GM19193 (cell line): ENCODE results near the gene C6orf89.

Experiments used
- POLR2A ChIP-seq: IDR thresholded peaks from 4 replicates; pipeline ENCODE4 v1.6.1; 2011; ENCODE audit not compliant: insufficient read depth, insufficient read length; ENCODE audit errors: extremely low read depth

The C6orf89 gene

GRCh38 chr6:36847991-36848390, 37.8 kb upstream of the C6orf89 start:
- no peak for TF ChIP-seq POLR2A

GRCh38 chr6:36848658-36849441, 36.9 kb upstream of the C6orf89 start:
- TF ChIP-seq POLR2A, result no peak

- no peak for TF ChIP-seq POLR2A
Observed at GRCh38 chr6:36850021-36850420, 35.7 kb upstream of the C6orf89 start.

- TF ChIP-seq POLR2A, result no peak
Observed at GRCh38 chr6:36851149-36851614, 34.6 kb upstream of the C6orf89 start.

- no peak for TF ChIP-seq POLR2A
Observed at GRCh38 chr6:36851626-36852025, 34.1 kb upstream of the C6orf89 start.

- no peak for TF ChIP-seq POLR2A
Observed at GRCh38 chr6:36852481-36853147, 33.1 kb upstream of the C6orf89 start.

- TF ChIP-seq POLR2A, result no peak
Observed at GRCh38 chr6:36853325-36853724, 32.4 kb upstream of the C6orf89 start.

- no peak for TF ChIP-seq POLR2A
Observed at GRCh38 chr6:36855750-36856149, 30.0 kb upstream of the C6orf89 start.

GRCh38 chr6:36856277-36856676, 29.5 kb upstream of the C6orf89 start:
- no peak for TF ChIP-seq POLR2A

GRCh38 chr6:36857325-36857724, 28.4 kb upstream of the C6orf89 start:
- TF ChIP-seq POLR2A, result no peak

- no peak for TF ChIP-seq POLR2A
Observed at GRCh38 chr6:36858407-36858981, 27.3 kb upstream of the C6orf89 start.

GRCh38 chr6:36860126-36860525, 25.6 kb upstream of the C6orf89 start:
- no peak for TF ChIP-seq POLR2A

GRCh38 chr6:36862164-36862847, 23.4 kb upstream of the C6orf89 start:
- no peak for TF ChIP-seq POLR2A

- no peak for TF ChIP-seq POLR2A
Observed at GRCh38 chr6:36862848-36863382, 22.8 kb upstream of the C6orf89 start.

- no peak for TF ChIP-seq POLR2A
Observed at GRCh38 chr6:36863670-36864540, 21.8 kb upstream of the C6orf89 start.

GRCh38 chr6:36865835-36866234, 19.9 kb upstream of the C6orf89 start:
- TF ChIP-seq POLR2A, result no peak
